ENCODE results near the gene AASS.
"Not testable (repeated sequence)": the region's sequence is repeated elsewhere in the genome, so short reads cannot be mapped to it uniquely, and the experiment has no call there.

Gene AASS

DNA sequence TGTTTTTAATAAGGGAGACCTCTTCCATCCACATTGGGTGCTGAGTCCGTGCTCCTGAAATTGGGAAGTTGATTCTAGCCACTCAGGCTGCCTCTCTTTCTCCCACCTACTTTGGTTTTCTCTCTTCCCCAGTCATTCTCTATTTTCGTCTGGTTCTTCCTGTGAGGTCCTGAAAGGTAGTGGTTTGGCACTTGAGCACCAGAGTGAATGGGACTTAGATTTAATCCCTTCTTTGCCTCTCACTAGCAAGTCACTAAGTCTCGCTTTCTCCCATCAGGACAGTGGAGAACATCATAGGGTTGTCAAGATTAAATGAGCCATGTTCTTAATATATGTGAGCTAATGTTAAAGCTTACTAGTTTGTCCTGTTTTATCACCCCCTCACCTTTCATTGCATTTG, 4.0 kb upstream of the AASS start:
- Histone ChIP-seq H3K9me3 (no peaks in the 10 kb centered on the region), H3K36me3 (no peaks in the 10 kb centered on the region), H3K9ac (no peak overlapping the region), H3K27me3 (no peaks in the 10 kb centered on the region), H3K4me2 (no peak overlapping the region), H3K4me3 (no peak overlapping the region), H3K27ac (no peak overlapping the region), H3K4me1 (peaks cover 6% of the 10 kb centered on the region), H4K20me1 (no peaks in the 10 kb centered on the region)
- TF ChIP-seq Cebpa-rat (IDR thresholded peaks at IDR 0.05): no peak

DNA sequence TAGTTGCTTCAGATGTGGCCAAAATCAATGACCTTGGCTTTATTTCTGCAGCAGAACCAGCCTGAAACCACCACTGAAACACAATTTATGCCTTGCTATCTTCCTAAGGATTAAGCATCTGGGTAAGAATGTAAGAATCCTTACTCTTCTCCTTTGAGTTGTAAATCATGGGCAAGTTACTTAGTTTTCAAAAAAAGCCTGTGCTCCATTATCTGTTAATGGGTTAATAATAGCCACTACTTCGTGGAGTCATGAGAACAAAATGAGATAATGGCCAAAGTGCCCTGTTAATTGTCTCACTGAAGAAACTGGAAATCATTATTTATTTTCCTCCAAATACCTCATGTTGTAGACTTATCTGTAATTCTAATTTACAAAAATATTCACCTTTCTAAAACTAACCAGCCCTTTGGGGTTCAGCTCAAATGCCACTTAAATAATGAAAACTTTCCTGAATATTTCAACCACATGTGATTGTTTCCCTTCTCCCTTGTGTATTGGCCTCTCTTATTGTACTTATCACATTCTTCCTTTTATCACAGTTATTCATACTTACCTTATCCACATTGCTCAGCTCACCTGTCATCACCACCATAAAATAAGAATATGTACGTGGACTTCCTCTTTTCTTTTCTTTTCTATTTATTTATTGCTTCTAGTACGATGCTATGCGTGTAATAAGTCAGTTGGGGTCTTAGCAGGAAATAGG, 2.0 kb upstream of the AASS start:
- Histone ChIP-seq H3K27ac (no peak overlapping the region), H3K4me1 (peaks cover 19% of the 10 kb centered on the region), H4K20me1 (peaks cover 13% of the 10 kb centered on the region; the same call in 1 of the 2 replicates), H3K4me2 (no peak overlapping the region), H3K27me3 (no peaks in the 10 kb centered on the region), H3K9ac (no peak overlapping the region), H3K4me3 (no peak overlapping the region), H3K9me3 (no peaks in the 10 kb centered on the region), H3K36me3 (no peaks in the 10 kb centered on the region)
- TF ChIP-seq Cebpa-rat (IDR thresholded peaks at IDR 0.05): no peak

DNA sequence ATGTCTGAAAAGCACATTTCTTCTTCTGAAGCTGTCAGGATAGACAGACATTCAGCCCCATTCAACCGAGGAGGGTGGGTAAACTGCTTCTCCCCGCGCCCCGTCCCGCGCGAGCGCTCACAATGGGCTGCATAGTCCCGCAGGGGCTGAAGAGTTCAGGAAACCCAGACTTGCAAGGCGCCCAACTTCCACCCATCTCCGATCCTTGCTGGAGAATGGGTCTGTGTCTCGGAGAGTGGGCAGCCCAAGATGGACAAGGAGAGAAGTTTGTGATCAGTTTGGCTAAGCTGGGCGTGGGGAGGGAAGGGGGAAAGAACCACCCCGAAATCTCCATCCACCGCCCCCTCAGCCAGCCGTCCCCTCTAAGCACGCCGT, 686 bp downstream of the AASS start:
- TF ChIP-seq Cebpa-rat (IDR thresholded peaks at IDR 0.05): no peak
- Histone ChIP-seq H4K20me1 (peaks cover 23% of the 10 kb centered on the region; the same call in 1 of the 2 replicates), H3K27me3 (no peaks in the 10 kb centered on the region; the same call in 1 of the 2 replicates), H3K27ac (peak overlapping the region; percentile 68), H3K36me3 (no peaks in the 10 kb centered on the region), H3K9ac (peak overlapping the region; percentile 85), H3K4me1 (peaks cover 19% of the 10 kb centered on the region), H3K4me3 (peak overlapping the region; percentile 87), H3K9me3 (no peaks in the 10 kb centered on the region), H3K4me2 (peak overlapping the region; percentile 88)

DNA sequence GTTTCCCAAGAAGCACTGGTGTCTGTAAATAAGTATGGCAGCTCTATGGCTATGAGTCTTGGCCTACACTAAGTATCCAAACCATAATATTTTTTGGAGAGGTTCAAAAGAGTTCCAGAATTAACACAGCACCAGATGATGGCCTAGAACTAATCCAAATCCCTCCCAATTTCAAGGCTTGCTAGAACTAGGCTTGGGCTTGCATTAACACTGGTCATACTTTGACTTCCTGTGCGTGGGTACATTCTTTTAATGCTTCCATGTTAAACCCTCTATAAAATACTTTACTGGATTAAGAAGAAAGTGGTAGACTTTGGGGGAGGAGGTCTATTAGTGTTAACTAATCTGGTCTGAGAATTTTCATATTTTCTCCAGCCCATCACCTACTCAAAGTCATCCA, 3.1 kb downstream of the AASS start:
- Histone ChIP-seq H3K4me3 (no peak overlapping the region), H3K4me1 (peaks cover 33% of the 10 kb centered on the region), H4K20me1 (peaks cover 39% of the 10 kb centered on the region), H3K36me3 (no peaks in the 10 kb centered on the region), H3K9me3 (no peaks in the 10 kb centered on the region), H3K4me2 (no peak overlapping the region), H3K27ac (no peak overlapping the region), H3K27me3 (no peaks in the 10 kb centered on the region; the same call in 1 of the 2 replicates), H3K9ac (no peak overlapping the region)
- TF ChIP-seq Cebpa-rat (IDR thresholded peaks at IDR 0.05): no peak

DNA sequence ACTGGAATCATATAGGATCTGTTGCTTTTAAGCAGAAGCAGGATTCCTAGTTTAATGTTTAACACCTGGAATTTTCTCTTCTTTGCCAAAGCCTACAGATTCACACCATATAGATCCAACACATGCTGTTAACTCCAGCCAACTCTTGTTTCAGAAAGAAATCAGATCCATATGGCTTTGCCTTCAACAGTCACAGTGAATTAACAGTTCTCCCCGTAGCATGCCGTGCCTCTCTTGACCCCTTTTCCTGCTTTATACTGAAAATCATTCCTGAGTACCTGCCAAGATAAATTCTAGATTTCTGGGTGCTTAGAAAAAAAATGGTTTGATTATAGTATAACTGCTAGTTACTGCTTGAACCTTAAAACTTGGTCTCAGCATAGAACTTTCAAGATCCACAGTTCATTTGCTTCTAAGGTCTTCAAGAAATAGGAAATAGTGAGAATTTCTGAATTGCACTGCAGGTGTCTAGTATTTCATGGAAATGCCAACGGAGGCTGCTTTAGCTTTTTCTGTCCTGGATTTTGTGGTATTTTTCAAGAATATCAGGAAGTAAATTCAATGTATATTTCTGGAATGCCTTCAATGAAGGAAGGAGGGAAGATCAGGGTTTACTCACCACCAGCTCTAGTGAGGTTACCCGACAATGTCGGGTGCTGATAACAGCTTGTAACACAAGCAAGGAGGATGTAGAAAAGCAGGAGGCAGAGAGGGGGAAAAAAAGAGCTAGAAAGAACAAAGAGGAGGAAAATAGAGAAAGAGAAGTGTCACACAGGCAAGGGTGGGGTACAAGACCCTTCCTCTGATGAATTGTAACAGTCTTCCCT, 6.6 kb downstream of the AASS start:
- Histone ChIP-seq H3K4me1 (peaks cover 21% of the 10 kb centered on the region), H3K4me3 (no peak overlapping the region), H3K36me3 (peaks cover 8% of the 10 kb centered on the region), H3K4me2 (peak overlapping the region; percentile 53), H3K9me3 (no peaks in the 10 kb centered on the region), H4K20me1 (peaks cover 43% of the 10 kb centered on the region), H3K27me3 (no peaks in the 10 kb centered on the region; the same call in 1 of the 2 replicates), H3K9ac (no peak overlapping the region), H3K27ac (no peak overlapping the region)
- no peak for TF ChIP-seq Cebpa-rat (IDR thresholded peaks at IDR 0.05)

DNA sequence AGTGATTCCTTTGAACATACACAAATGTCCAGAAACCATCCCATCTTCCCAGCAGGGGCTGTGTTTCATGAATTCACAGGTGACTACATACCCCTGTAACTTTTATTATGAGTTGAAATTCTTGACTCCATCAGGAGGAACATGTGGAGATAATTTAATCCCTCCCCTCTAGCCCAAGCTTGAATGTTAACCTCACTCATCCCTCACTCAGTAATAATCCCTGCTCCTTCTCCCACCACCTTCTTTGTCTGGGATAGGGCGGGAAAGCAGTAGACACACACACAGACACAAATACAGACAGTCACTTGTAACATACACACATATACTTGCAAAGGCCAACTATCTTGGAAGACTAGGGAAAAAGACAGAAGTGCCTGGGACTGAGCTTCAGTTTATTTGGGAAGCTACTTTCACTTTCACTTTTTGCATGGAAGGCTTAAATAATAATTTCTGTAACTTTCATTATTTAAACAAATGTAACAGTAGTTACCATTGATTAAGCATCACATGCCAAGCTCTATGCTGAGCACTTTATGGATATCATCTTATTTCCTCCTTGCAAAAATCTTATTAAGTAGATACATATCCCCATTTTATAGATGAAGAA, 7.3 kb downstream of the AASS start:
- peaks cover 36% of the 10 kb centered on the region for H4K20me1 ChIP-seq
- H3K4me1 ChIP-seq: peaks cover 14% of the 10 kb centered on the region
- H3K9me3 ChIP-seq: no peaks in the 10 kb centered on the region
- TF ChIP-seq Cebpa-rat (IDR thresholded peaks at IDR 0.05): no peak
- no peak overlapping the region for H3K9ac ChIP-seq
- H3K4me3 ChIP-seq: no peak overlapping the region
- H3K4me2 ChIP-seq: peak overlapping the region; percentile 53
- peaks cover 8% of the 10 kb centered on the region for H3K36me3 ChIP-seq
- H3K27ac ChIP-seq: no peak overlapping the region
- H3K27me3 ChIP-seq: no peaks in the 10 kb centered on the region; the same call in 1 of the 2 replicates

DNA sequence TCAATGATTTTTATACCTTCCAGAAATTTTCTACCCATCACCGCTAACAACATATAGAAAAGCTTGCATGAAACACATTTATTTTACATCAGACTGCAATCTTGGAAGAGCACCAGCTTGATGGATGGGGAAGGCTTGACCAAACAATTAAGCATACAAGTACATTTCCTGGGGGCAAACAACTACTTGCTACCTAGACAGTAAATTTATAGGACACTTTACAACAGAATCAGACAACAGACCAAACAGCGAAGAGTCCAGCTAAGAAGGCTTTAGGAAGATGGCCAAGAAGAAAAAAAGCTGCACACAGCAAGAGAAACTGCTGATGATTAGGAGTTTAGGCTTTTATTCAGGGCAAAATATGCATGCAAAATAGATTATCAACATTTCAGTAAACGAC, 8.0 kb downstream of the AASS start:
- Histone ChIP-seq H3K27ac (no peak overlapping the region), H3K36me3 (peaks cover 8% of the 10 kb centered on the region), H3K9me3 (no peaks in the 10 kb centered on the region), H3K9ac (no peak overlapping the region), H4K20me1 (peaks cover 34% of the 10 kb centered on the region; the same call in 1 of the 2 replicates), H3K4me2 (no peak overlapping the region), H3K4me3 (no peak overlapping the region), H3K4me1 (peaks cover 14% of the 10 kb centered on the region), H3K27me3 (no peaks in the 10 kb centered on the region; the same call in 1 of the 2 replicates)
- TF ChIP-seq Cebpa-rat (IDR thresholded peaks at IDR 0.05): no peak

DNA sequence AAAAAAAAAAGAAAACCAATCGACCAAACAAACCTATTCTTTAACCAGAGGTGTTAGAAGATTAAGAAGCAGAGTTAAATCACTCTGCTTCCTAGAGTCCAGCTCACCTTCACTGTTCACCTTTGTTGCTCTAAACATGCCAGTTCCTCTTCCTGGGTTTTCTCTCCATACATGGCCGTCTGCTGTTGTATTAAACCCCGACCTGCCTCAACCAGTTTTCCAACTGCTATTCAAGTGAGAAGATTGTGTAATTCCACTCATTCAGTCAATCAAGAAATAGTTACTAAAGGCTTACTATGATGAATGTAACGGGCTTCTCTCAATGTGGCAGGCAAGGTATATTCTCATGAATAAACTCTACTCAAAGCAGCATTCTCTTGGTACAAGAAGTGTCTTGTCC, 8.8 kb downstream of the AASS start:
- Histone ChIP-seq H3K36me3 (peaks cover 8% of the 10 kb centered on the region), H3K9me3 (no peaks in the 10 kb centered on the region)

DNA sequence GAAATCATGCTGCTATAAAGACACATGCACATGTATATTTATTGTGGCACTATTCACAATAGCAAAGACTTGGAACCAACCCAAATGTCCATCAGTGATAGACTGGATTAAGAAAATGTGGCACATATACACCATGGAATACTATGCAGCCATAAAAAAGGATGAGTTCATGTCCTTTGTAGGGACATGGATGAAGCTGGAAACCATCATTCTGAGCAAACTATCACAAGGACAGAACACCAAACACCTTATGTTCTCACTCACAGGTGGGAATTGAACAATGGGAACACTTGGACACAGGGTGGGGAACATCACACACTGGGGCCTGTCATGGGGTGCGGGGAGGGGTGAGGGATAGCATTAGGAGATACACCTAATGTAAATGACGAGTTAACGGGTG, 9.3 kb downstream of the AASS start:
- not testable (repeated sequence) for H3K36me3 ChIP-seq, H3K27ac ChIP-seq, H3K4me3 ChIP-seq, H3K27me3 ChIP-seq, H3K9me3 ChIP-seq, H3K9ac ChIP-seq, H3K4me2 ChIP-seq
- Histone ChIP-seq H4K20me1 (peaks cover 34% of the 10 kb centered on the region; the same call in 1 of the 2 replicates), H3K4me1 (peaks cover 14% of the 10 kb centered on the region)

More for the DNA sequence above, 8.8 kb downstream of the AASS start:
- no peak overlapping the region for H3K4me3 ChIP-seq
- no peak overlapping the region for H3K27ac ChIP-seq
- H3K9ac ChIP-seq: no peak overlapping the region
- H3K4me1 ChIP-seq: peaks cover 14% of the 10 kb centered on the region
- TF ChIP-seq Cebpa-rat (IDR thresholded peaks at IDR 0.05): no peak
- H3K4me2 ChIP-seq: no peak overlapping the region
- no peaks in the 10 kb centered on the region; the same call in 1 of the 2 replicates for H3K27me3 ChIP-seq
- H4K20me1 ChIP-seq: peaks cover 34% of the 10 kb centered on the region; the same call in 1 of the 2 replicates
